Skin of body (tissue), 2 donors: ENCODE results near the gene BUD31. TPM values are rescaled to one million over a fixed set of nuclear protein-coding genes. Genes with fewer than 3 reads are reported as not detected.
"Not testable (repeated sequence)": the region's sequence is repeated elsewhere in the genome, so short reads cannot be mapped to it uniquely, and the experiment has no call there.

Experiments used
- DNase-seq: peaks from one replicate; lab custom pipeline; 2025; lab: John Stamatoyannopoulos, UW
- total RNA-seq: library from RNA; depleted of rRNA; stranded (reverse); fragments of >200 nt; gene quantifications from one replicate; pipeline ENCODE4 v1.2.3, GENCODE V29; 2014

BUD31 gene
- total RNA-seq, 1 donor from 2014 or later: 55.2 TPM

- DNase-seq: no peak
Observed at GRCh38 chr7:99397297-99397983, 11.3 kb upstream of the BUD31 start.

- DNase-seq: no peak
Observed at GRCh38 chr7:99398891-99399445, 9.8 kb upstream of the BUD31 start.

- DNase-seq: no peak
Observed at GRCh38 chr7:99399597-99399996, 9.2 kb upstream of the BUD31 start.

GRCh38 chr7:99402854-99403253 is 5.9 kb upstream of the BUD31 start:
- no peak for DNase-seq

GRCh38 chr7:99403764-99404163 is 5.0 kb upstream of the BUD31 start:
- no peak for DNase-seq

GRCh38 chr7:99404235-99404976 is 4.4 kb upstream of the BUD31 start:
- no peak for DNase-seq

- no peak for DNase-seq
Observed at GRCh38 chr7:99404977-99405320, 3.8 kb upstream of the BUD31 start.

GRCh38 chr7:99406557-99406956 is 2.2 kb upstream of the BUD31 start:
- no peak for DNase-seq

- no peak for DNase-seq
Observed at GRCh38 chr7:99407872-99408378, 844 bp upstream of the BUD31 start.

GRCh38 chr7:99409192-99409572 is 413 bp downstream of the BUD31 start:
- peak; percentile 30 for DNase-seq

- no peak for DNase-seq
Observed at GRCh38 chr7:99409806-99410205, 1.0 kb downstream of the BUD31 start.

GRCh38 chr7:99410635-99411034 is 1.9 kb downstream of the BUD31 start:
- no peak for DNase-seq

GRCh38 chr7:99415513-99416127 is 6.9 kb downstream of the BUD31 start:
- not testable (repeated sequence) for DNase-seq

- no peak for DNase-seq
Observed at GRCh38 chr7:99418260-99418659, 9.5 kb downstream of the BUD31 start.

- no peak for DNase-seq
Observed at GRCh38 chr7:99419323-99420021, 10.7 kb downstream of the BUD31 start.

- DNase-seq: no peak
Observed at GRCh38 chr7:99420213-99420612, 11.4 kb downstream of the BUD31 start.

- DNase-seq: no peak
Observed at GRCh38 chr7:99420986-99421385, 12.2 kb downstream of the BUD31 start.

- DNase-seq: no peak
Observed at GRCh38 chr7:99422186-99422585, 13.4 kb downstream of the BUD31 start.

- no peak for DNase-seq
Observed at GRCh38 chr7:99422625-99423024, 13.9 kb downstream of the BUD31 start.

GRCh38 chr7:99424932-99425730 is 16.4 kb downstream of the BUD31 start:
- DNase-seq: no peak
